ENCODE results near the gene GSTT2. TPM values are rescaled to one million over a fixed set of nuclear protein-coding genes. Genes with fewer than 3 reads are reported as not detected.

The GSTT2 gene
- total and polyA plus RNA-seq, 9 of the 15 experiments (the other 6 are each of a cell fraction or from before 2014, with no cell fraction given) = not detected

DNA sequence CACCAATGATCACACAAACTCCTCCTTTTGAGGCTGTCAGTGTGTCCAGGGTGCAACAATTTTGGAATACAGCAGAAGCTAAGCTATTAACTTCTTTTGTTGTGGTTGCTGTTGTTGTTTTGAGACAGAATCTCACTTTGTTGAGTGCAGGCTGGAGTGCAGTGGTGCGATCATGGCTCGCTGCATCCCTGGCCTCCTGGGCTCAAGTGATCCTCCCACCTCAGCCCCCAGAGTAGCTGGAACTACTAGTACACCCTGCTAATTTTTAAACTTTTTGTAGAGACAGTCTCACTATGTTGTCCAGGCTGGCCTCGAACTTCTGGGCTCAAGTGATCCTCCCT is 40.9 kb upstream of the GSTT2 start:
- Histone ChIP-seq H3K4me1 (replicated peaks in 1 of 2; ENCODE audit: control insufficient read depth in 2 of 2, insufficient read depth in 2 of 2, low read length in 2 of 2) (peaks cover 3 to 8% of the 10 kb centered on the region in 2 experiments; a peak in 4 of 5 replicates), H3K9ac (ENCODE audit: insufficient read depth in 1 of 2, low read depth in 2 of 2, low read length in 2 of 2) (no peak overlapping the region), H3K27ac (ENCODE audit: extremely low read depth, low read depth, low read length) (no peak overlapping the region), H3K4me3 (no peak overlapping the region), H3K9me1 (ENCODE audit: control insufficient read depth, insufficient read depth, low read length) (no peaks in the 10 kb centered on the region), H3K9me3 (replicated peaks; ENCODE audit: control insufficient read depth, insufficient read depth, low read depth, low read length) (no peaks in the 10 kb centered on the region), H3K4me2 (ENCODE audit: insufficient read depth, low read length) (no peak overlapping the region), H4K20me1 (replicated peaks; ENCODE audit: control insufficient read depth, insufficient read depth, low read length) (no peaks in the 10 kb centered on the region), H3K36me3 (ENCODE audit: control insufficient read depth, insufficient read depth, low read length) (no peaks in the 10 kb centered on the region), H3K79me2 (ENCODE audit: control insufficient read depth, insufficient read depth, low read length) (no peaks in the 10 kb centered on the region), H3K27me3 (ENCODE audit: control insufficient read depth in 2 of 2, insufficient read depth in 2 of 2, low read length in 2 of 2) (no peaks in the 10 kb centered on the region), H2AFZ (ENCODE audit: low read depth, low read length) (no peak overlapping the region)
- ATAC-seq (no peak), FAIRE-seq (no peak), DNase-seq (ENCODE audit: extremely low read depth in 1 of 4, low spot score in 3 of 4) (no peak)
- ChIA-PET CTCF (ENCODE audit: low intra/inter-chr PET ratio) (no interaction called here), POLR2A (no interaction called here)
- WGBS (ENCODE audit: insufficient coverage, low coverage, missing lambda C conversion rate) = 31% methylated on average over 2 of the region's 3 CpGs
- no TSS peak for BruUV-seq (replicated peaks)
- no peak for TF ChIP-seq ZSCAN32 (CRISPR knock-in tag; IDR thresholded peaks at IDR 0.05)
- TF ChIP-seq, protein P1, sequence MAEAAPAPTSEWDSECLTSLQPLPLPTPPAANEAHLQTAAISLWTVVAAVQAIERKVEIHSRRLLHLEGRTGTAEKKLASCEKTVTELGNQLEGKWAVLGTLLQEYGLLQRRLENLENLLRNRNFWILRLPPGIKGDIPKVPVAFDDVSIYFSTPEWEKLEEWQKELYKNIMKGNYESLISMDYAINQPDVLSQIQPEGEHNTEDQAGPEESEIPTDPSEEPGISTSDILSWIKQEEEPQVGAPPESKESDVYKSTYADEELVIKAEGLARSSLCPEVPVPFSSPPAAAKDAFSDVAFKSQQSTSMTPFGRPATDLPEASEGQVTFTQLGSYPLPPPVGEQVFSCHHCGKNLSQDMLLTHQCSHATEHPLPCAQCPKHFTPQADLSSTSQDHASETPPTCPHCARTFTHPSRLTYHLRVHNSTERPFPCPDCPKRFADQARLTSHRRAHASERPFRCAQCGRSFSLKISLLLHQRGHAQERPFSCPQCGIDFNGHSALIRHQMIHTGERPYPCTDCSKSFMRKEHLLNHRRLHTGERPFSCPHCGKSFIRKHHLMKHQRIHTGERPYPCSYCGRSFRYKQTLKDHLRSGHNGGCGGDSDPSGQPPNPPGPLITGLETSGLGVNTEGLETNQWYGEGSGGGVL (CRISPR knock-in tag; IDR thresholded peaks at IDR 0.05) = no peak
- TF ChIP-seq CHD4 (IDR thresholded peaks at IDR 0.05; ENCODE audit: insufficient read depth, insufficient replicate concordance, low read depth, low read length, poor library complexity, severe bottlenecking) = no peak
- TF ChIP-seq SMC3 (conservative IDR thresholded peaks at IDR 0.05; ENCODE audit: insufficient read depth, low read depth, low read length) = no peak
- TF ChIP-seq KDM1A (IDR thresholded peaks at IDR 0.05) = no peak
- TF ChIP-seq KLF13 (tag; IDR thresholded peaks at IDR 0.05; ENCODE audit: borderline replicate concordance, low read depth) = no peak
- TF ChIP-seq ZNF583 (CRISPR knock-in tag; IDR thresholded peaks at IDR 0.05) = no peak
- no peak for TF ChIP-seq HDAC2 (IDR thresholded peaks at IDR 0.05)
- TF ChIP-seq LCOR (CRISPR knock-in tag; IDR thresholded peaks at IDR 0.05) = no peak
- no peak for TF ChIP-seq NBN (IDR thresholded peaks at IDR 0.05; ENCODE audit: low read depth)
- TF ChIP-seq, protein P2, sequence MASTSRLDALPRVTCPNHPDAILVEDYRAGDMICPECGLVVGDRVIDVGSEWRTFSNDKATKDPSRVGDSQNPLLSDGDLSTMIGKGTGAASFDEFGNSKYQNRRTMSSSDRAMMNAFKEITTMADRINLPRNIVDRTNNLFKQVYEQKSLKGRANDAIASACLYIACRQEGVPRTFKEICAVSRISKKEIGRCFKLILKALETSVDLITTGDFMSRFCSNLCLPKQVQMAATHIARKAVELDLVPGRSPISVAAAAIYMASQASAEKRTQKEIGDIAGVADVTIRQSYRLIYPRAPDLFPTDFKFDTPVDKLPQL (IDR thresholded peaks at IDR 0.05; ENCODE audit: extremely low read depth, insufficient read length) = no peak
- TF ChIP-seq TOE1 (IDR thresholded peaks at IDR 0.05; ENCODE audit: borderline replicate concordance) = no peak
- no peak for TF ChIP-seq TOE1 (CRISPR knock-in tag; IDR thresholded peaks at IDR 0.05; ENCODE audit: borderline replicate concordance, low read depth)
- no peak for TF ChIP-seq ZNF347 (CRISPR knock-in tag; IDR thresholded peaks at IDR 0.05; ENCODE audit: low read depth)
- no peak for TF ChIP-seq ZNF785 (CRISPR knock-in tag; IDR thresholded peaks at IDR 0.05)
- TF ChIP-seq, protein P3, sequence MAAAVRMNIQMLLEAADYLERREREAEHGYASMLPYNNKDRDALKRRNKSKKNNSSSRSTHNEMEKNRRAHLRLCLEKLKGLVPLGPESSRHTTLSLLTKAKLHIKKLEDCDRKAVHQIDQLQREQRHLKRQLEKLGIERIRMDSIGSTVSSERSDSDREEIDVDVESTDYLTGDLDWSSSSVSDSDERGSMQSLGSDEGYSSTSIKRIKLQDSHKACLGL (CRISPR knock-in tag; IDR thresholded peaks at IDR 0.05; ENCODE audit: borderline replicate concordance, poor library complexity, severe bottlenecking) = no peak
- intact Hi-C loops (cut with micrococcal nuclease) = no loop called here
- in situ Hi-C loops (cut with MboI) = loop anchor here (5.0 kb wide), 1 partner anchor 68 kb away; the partner anchor contains the start of gene GSTT4

Measured in K562 (cell line).